HG02678 (cell line): Measurements from ENCODE around the gene PHOSPHO2.

ENCODE experiments used
- ATAC-seq: cut with Tn5 transposase; IDR thresholded peaks from one replicate; pipeline ENCODE4 v1.9.1; 2021; ENCODE audit warnings: mild to moderate bottlenecking, moderate library complexity; ENCODE audit not compliant: unreplicated experiment

Gene PHOSPHO2, protein sequence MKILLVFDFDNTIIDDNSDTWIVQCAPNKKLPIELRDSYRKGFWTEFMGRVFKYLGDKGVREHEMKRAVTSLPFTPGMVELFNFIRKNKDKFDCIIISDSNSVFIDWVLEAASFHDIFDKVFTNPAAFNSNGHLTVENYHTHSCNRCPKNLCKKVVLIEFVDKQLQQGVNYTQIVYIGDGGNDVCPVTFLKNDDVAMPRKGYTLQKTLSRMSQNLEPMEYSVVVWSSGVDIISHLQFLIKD

DNA sequence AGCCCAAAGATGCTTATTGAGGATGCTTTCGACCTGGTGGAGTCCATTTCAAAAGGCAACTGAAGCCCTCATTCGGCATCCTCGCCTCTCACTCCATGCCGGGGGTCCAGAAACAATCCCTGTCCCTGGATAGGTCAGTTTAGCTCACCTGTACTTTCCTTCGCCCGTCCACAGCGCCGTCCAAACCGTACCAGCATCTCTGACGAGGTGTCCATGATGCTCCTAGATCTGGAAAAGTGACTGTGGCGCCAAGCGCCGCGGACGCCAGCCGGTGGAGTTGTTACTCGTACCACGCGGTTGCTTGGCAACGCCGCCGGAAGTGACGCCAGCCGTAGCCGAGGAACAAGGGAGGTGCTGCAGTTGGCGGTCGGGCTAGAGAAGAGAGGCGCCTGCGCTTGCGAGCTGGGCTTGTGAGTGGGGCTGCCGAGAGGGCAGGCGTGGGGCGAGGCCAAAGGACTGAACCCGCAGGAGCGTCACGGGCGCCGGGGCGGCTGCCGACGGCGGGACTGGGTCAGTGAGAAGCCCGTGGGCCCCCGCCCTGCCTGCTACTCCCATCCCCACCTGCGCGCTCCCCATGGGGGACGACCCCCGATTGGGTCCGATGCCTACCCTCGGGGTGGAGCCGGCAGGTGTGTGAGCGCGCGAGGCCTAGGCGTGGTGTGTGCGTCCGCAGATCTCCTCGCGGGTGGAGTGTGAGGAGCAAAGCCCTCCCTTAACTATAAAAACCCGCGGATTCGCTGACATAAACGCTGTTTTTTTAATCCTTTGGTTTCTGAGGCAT is at the start of gene PHOSPHO2, which contains the start of gene CFAP210:
Gene PHOSPHO2, plus strand, starts transcription at position 357 of the 781 bp plus-strand sequence. CDS start 6,503 bp downstream, outside the sequence.
Gene CFAP210, minus strand, starts transcription at position 293 of the 781 bp plus-strand sequence. Its CDS starts 78 bp downstream, at position 215.
- ATAC-seq, result peak; percentile 99

DNA sequence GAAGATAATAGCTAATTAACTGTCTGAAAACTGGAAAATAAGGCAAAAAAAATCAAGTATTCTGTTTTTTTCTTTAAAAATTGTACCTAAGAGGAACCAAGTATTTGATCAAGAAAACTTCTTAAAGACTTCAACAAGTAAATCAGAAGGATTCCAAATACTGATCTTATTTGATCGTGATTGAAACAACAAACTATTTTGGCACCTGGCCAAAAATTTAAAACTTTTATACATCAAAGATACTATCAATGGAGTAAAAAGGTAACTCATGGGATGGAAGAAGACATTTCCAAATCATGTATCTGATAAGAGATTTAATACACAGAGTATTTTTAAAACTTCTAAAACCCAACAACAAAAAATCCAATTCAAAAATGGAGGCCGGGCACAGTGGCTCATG is 46.8 kb upstream of the PHOSPHO2 start:
- ATAC-seq, result no peak

DNA sequence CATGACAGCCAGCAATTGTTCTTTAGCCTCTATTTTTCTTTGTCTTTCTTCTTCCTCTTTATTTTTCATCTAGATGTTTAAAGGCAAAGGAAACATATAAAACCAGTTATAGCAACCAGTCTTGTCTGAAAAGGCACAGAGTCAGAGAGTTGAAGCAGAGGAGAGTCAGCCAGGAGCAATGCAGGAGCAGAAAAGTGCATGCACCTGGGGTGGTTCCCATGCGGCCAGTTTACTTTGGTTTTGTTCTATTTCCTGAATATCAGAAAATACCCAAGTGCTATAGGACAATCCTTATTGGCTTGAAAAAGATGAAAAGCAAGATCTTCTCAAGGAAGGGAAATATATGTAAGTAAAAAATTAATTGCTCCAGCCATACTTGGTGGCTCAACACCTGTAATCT is 45.0 kb upstream of the PHOSPHO2 start:
- ATAC-seq, result no peak

DNA sequence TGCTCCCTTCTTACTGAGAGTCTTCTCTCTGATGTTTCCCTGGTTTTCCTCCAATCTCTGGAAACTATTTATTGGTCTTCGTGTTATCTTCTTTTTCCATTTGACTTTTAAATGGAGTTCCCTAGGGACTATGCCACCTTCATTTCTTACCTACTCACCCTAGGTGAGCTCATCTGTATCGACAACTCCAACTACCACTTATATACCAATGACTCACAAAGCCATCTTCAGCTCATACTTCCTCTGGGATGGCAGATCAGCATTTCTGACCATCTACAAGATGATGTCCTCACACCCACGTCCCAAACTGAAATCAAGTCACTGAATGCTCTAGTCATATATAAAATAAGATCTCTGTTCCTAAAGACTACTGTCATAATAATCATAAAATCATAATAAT is 40.6 kb upstream of the PHOSPHO2 start:
- ATAC-seq, result no peak

DNA sequence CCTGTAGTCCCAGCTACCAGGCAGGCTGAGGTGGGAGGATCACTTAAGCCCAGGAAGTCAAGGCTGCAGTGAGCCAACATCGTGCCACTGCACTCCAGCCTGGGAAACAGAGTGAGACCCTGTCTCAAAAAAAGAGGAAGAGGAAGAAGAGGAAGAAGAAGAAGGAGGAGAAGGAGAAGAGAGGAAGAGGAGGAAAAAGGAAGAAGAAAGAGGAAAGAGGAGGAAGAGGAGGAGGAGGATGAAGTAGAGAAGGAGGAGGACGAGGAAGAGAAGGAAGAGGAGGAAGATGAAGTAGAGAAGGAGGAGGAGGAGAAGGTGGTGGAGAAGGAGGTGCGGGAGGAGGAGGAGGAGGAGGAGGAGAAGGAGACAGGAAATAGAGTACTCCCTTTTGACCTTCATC is 38.1 kb upstream of the PHOSPHO2 start:
- no peak for ATAC-seq

DNA sequence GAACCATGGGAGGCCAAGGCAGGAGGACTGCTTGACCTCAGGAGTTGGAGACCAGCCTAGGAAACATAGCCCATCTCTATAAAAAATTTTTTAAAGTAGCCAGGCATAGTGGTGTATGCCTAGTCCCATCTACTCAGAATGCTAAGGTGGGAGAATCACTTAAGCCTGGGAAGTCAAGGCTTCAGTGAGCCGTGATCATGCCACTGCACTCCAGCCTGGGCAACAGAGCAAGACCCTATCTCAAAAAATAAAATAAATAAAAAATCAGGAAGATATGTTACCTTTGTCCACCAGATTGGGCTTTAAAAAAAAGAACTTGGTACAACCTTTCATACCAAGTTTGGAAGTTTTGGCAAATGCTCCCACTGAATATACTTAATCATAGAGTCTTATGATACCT is 35.4 kb upstream of the PHOSPHO2 start:
- ATAC-seq, result no peak

DNA sequence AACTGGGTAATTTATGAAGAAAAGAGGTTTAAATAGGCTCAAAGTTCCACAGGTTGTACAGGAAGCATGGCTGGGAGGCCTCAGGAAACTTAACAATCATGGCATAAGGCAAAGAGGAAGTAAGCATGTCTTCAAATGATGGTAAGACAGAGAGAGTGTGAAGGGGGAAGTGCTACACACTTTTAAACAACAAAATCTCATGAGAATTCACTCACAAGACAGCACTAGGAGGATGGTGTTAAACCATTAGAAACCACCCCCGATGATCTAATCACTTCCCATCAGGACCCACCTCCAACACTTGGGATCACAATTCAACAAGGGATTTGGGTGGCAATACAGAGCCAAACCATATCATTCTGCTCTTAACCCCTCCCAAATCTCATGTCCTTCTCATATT is 34.9 kb upstream of the PHOSPHO2 start:
- no peak for ATAC-seq

DNA sequence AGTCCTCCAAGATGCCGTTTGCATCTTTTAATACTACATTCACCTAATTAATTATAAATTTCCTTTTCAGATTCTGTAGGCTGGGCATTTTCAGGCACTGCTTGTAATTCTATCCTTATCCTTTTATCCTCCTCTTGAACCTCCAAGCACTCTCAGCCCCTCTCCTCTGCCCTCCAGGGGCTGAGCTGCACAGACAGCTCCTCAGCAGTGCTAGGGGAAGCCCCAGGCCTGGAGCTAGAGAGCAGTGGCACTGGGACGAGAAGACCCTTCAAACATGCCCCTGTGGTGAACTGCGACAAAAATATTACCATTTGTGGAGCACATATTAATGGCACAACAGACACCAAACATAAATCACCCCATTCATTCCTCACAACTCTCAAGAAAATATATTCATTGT is 33.0 kb upstream of the PHOSPHO2 start:
- ATAC-seq, result no peak

DNA sequence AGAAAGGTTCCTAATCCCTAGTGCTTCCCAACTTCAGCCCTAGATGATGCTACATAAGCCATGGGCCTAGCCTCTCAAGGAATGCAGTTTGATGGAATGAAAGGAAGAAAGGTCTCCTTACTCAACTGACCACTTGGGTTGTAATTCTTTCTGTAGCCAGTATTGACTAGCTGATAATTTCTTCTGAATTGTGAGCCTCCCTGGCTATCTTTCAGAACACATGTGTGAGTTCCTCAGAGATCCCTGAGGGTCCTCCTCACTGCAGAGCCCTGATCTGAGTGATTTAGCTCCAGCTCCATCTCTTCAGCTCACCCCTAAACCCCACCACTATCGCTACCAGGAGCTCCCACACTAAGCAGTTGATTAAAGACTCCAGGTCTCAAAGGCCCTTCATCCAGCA is 31.5 kb upstream of the PHOSPHO2 start:
- no peak for ATAC-seq

DNA sequence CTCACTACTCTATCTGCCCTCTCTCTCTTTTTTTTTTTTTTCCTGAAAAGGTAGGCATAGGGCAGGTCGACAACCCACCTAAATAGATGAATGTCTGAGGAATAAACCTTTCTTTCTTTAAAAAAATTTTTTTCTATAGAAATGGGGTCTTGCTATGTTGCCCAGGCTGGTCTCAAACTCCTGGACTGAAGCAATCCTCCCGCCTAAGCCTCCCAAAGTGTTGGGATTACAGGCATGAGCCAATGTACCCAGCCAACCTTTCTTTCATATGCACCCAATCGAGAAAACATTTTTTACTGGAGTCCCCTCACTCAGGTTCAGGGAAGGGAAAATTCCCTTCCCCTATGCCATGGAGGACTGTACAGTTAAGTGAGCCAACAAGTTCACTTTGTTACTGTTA is 31.0 kb upstream of the PHOSPHO2 start:
- no peak for ATAC-seq

DNA sequence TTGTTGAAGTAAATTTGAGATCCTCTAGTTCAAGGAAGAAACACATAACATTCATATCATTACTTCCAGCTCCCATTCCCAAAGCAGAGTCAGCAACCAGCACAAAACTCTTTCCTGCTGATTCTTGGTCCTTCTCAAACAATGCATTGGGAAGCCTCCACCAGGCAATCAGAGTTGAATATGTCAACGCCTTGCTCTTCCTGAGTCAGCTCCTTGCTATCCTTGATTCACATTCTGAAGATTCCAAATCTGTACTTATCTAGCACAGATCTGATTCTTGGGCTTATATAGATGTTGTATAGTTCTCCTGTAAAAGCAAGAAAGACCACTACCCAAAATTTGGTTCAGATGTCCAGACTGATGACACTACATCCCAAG is 29.7 kb upstream of the PHOSPHO2 start:
- no peak for ATAC-seq

DNA sequence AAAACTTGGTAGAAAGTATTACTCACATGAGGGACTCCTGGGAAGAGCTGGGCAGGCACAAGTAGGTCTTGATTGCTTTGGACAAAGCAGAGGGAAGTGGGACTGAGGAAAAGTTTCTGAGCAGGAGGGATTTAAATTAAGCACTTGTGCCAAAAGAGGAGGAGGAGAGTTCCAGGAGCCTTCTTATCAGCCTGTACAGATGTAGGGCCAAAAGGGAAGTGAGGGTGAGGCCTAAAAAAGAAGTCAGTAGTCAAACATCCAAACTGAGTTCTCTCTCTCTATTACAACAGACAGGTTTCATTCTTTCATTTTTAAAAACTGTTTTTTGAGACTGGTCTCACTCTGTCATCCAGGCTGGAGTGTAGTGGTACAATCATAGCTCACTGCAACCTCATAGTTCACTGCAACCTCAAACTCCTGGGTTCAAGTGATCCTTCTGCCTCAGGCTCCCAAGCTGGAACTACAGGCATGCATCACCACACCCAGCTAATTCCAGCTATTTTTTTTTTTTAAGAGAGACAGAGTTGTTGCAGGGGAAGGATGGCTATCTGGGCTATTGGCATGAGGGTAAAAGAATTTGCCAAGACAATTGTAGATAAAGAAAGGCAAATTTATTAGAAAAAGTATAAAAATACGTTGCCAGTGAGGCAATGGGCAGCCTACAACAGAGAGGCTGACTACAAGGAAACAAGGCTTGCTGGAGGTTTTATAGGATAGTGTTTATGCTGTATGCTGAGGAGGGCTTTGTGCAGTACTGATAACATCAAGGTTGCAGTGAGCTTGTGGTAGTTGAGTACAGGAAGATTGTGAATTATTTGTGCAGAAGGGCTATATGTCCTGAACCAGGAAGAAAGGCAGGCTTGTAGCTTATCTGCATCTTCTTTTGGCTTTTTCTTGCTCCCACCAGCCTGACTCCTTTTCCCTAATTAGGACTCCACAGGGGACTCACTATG is 29.0 kb upstream of the PHOSPHO2 start:
- no peak for ATAC-seq

DNA sequence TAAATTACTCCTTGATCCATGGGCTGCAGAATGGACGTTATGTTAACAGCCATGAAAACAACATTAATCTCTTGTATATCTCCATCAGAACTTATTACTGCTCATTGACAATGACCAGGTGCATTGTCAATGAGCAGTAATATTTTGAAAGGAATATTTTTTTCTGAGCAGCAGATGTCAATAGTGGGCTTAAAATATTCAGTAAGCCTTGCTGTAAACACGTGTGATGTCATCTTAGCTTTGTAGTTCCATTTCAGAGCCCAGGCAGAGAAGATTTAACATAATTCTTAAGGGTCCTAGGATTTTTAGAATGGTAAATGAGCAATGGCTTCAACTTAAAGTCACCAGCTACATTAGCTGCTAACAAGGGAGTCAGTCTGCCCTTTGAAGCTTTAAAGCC is 26.7 kb upstream of the PHOSPHO2 start:
- ATAC-seq, result no peak

DNA sequence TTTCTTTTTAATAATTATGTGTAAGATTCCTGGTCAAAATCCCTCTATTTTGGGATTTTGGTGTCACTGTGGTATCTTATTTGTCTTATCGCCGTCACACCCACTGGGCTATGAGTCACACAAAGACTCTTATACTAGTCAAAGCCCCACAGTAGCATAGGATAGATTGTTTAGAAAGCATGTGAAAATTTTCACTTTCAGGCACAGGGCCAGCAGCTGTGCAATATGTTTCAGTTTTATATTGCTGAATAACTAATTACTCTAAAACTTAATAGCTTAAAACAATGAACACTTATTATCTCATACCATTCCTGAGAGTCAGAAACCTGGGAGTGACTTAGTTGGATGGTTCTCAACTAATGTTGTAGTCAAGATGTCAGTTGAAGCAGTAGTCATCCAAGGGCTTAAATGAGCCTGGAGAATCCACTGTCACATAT is 24.0 kb upstream of the PHOSPHO2 start:
- ATAC-seq, result peak; percentile 50

DNA sequence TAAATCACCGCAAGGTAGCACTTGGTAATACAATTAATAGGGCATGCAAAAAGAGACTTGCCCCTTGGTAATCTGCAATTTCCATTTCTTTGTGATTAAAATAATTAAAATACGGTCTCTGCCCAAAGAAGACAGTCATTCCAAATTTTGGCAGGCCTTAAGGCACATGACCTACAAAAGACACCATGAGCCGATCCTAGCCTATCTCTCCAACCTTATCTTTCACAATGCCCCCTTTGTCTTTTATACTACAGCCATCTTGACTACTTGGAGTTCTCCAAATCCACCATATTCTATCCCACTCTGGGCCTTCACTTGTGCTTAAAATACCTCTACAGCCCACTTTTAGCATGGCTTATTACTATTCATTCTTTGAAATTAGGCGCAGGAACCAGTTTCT is 23.3 kb upstream of the PHOSPHO2 start:
- ATAC-seq, result no peak

DNA sequence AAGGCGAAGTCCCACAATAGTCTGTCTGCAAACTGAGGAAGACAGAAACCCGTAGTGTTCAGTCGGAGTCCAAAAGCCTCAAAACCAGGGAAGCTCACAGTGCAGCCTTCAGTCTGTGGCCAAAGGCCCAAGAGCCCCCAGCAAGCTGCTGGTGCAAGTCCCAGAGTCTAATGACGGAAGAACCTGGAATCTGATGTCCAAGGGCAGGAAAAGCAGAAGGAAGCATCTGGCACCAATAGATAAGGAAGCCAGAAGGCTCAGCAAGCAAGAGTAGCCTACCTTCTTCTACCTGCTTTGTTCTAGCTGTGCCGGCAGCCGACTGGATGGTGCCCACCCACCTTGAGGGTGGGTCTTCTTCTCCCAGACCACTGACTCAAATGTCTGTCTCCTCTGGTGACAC is 21.9 kb upstream of the PHOSPHO2 start:
- no peak for ATAC-seq

DNA sequence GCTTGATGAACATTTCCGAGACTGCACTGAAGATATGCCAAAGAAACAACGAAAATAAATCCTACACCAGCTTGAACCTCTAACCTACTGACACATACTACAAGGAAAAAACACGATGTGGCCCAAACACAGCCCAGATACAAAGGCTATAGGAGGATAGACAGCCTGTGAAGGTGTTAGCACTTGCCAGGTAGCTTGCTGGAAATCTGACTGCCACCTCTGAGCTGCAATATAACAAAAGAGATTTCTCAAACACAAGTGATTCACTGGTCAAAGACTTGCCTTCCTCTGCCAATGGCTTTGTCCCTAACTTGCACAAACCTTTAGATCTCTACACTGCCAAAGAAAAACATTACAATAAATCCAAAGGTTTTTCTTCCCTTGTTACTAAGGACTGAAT is 21.2 kb upstream of the PHOSPHO2 start:
- ATAC-seq, result no peak

DNA sequence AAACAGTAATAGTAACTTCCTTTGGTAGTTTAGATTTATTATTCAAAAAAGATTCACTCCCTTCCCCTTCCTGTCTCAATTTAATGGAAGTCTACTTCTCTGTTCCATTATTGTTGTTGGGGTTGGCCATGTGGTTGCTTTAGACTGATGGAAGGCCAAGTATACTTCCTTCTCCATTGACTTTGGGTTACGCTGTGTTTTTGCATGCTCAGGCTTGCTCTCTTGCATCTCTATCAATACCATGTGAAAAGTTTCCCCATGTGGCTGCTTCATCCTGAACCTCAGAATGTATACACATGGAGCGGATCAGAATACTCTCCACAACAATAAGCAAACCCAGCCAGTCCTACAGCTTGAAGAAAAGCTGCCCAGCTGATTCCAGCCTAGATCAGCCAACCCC is 20.3 kb upstream of the PHOSPHO2 start:
- ATAC-seq, result no peak

DNA sequence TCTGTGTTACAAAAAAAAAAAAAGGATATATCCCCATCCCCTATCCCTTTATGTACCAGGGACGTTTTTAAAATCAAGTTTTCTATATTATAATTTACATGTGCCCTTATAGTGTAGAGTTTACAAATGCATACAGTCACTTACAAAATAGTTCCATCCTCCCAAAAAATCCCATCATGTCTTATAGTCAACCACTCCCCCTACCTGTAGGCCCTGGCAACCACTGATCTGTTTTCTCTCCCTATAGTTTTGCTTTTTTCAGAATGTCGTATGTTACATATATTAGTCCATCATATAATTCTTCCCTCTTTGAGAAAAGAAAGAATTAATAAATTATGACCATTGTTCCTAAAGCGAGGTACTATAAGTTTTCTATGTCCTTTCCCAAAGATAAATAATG is 17.9 kb upstream of the PHOSPHO2 start:
- no peak for ATAC-seq

DNA sequence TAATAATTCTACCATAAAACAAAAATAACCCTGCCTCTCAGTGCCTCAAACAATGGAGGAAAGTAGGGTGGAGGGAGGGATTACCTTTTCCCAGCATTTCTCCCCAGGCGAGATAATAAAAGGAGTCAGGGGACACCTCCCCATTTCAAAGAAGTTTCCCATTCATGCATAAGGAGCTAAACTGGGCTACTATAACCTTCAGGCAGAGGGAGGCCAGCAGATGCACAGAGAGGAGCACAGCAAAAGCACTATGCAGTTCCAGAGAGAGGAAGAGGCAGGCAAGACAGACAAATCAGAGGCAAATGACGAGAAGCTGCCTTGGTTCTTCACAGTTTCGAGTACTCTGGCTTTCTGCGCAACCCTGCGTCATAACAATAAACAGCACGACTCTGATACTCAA is 17.4 kb upstream of the PHOSPHO2 start:
- no peak for ATAC-seq

DNA sequence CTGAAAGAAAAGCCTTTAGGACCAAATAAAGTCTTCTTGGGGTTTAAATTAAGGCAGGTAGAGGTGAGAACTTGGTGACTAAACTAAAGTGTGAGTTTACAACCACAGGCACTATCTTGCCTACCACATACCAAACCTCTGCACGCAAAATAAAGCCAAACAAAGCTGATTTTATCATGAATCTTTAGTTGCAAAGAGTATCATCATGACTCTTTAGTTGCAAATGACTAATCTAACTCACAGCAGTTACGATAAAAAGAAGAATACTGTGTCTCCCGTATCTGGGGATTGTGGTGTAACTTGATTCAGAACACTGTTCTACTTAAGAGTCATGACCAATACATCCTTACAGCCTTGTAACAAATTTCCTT is 11.2 kb upstream of the PHOSPHO2 start:
- ATAC-seq, result no peak
